SK-N-SH treated with all-trans-retinoic acid at 6 μM for 48 hours (cell line): ENCODE results near the gene EML5.

ENCODE experiments used
- ATAC-seq: fragments of 200-7000 bp; cut with Tn5 transposase; 3 replicates; pipeline ENCODE4 v1.9.1; 2020; ENCODE audit warnings: mild to moderate bottlenecking, moderate library complexity
- ARNTL ChIP-seq: fragments of 450-650 bp; formaldehyde crosslinking; IDR thresholded peaks from 2 replicates; pipeline ENCODE4 v1.5.0; 2020; ENCODE audit warnings: low read depth, mild to moderate bottlenecking, moderate library complexity, borderline replicate concordance
- BACH2 ChIP-seq: fragments of 250-450 bp; sonication (Bioruptor Pico); IDR thresholded peaks from 2 replicates; pipeline ENCODE4 v1.9.0; 2021; ENCODE audit warnings: mild to moderate bottlenecking, borderline replicate concordance
- CREB5 ChIP-seq: fragments of 250-450 bp; sonication (Bioruptor Pico); IDR thresholded peaks from 2 replicates; pipeline ENCODE4 v1.5.1; 2020; ENCODE audit warnings: low read depth, mild to moderate bottlenecking, moderate library complexity
- CSRNP3 ChIP-seq: fragments of 250-450 bp; sonication (Bioruptor Pico); IDR thresholded peaks from 2 replicates; pipeline ENCODE4 v1.5.1; 2021; ENCODE audit warnings: mild to moderate bottlenecking, moderate library complexity
- ESRRG ChIP-seq: fragments of 250-450 bp; sonication (Bioruptor Pico); IDR thresholded peaks from 2 replicates; pipeline ENCODE4 v1.6.1; 2021; ENCODE audit warnings: mild to moderate bottlenecking
- ISL1 ChIP-seq: fragments of 250-450 bp; sonication (Bioruptor Pico); IDR thresholded peaks from 2 replicates; pipeline ENCODE4 v2.1.2; 2022; ENCODE audit warnings: mild to moderate bottlenecking, moderate library complexity
- OSR1 ChIP-seq: fragments of 250-450 bp; sonication (Bioruptor Pico); IDR thresholded peaks from 2 replicates; pipeline ENCODE4 v1.8.0; 2022; ENCODE audit warnings: moderate library complexity, mild to moderate bottlenecking, inconsistent platforms
- PATZ1 ChIP-seq: fragments of 250-450 bp; sonication (Bioruptor Pico); IDR thresholded peaks from 2 replicates; pipeline ENCODE4 v1.8.0; 2020; ENCODE audit warnings: mild to moderate bottlenecking, moderate library complexity, borderline replicate concordance
- POU6F1 ChIP-seq: fragments of 250-450 bp; sonication (Bioruptor Pico); IDR thresholded peaks from 2 replicates; pipeline ENCODE4 v1.8.0; 2021; ENCODE audit warnings: low read depth, mild to moderate bottlenecking, moderate library complexity, borderline replicate concordance
- PPARA ChIP-seq: fragments of 250-450 bp; sonication (Bioruptor Pico); IDR thresholded peaks from 2 replicates; pipeline ENCODE4 v1.5.0; 2020; ENCODE audit warnings: mild to moderate bottlenecking, borderline replicate concordance
- RARB ChIP-seq: fragments of 250-450 bp; sonication (Bioruptor Pico); IDR thresholded peaks from 2 replicates; pipeline ENCODE4 v1.8.0; 2021; ENCODE audit warnings: mild to moderate bottlenecking, moderate library complexity
- SNAI2 ChIP-seq: fragments of 250-450 bp; sonication (Bioruptor Pico); IDR thresholded peaks from 2 replicates; pipeline ENCODE4 v1.5.0; 2020; ENCODE audit warnings: mild to moderate bottlenecking, moderate library complexity
- TCF4 ChIP-seq: fragments of 250-450 bp; sonication (Bioruptor Pico); IDR thresholded peaks from 2 replicates; pipeline ENCODE4 v1.8.0; 2021; ENCODE audit warnings: mild to moderate bottlenecking, moderate library complexity, borderline replicate concordance
- TOX ChIP-seq: fragments of 250-450 bp; sonication (Bioruptor Pico); IDR thresholded peaks from 2 replicates; pipeline ENCODE4 v1.8.0; 2021; ENCODE audit warnings: mild to moderate bottlenecking, moderate library complexity, borderline replicate concordance
- ZC3H10 ChIP-seq: fragments of 250-450 bp; sonication (Bioruptor Pico); IDR thresholded peaks from 2 replicates; pipeline ENCODE4 v1.5.1; 2021; ENCODE audit warnings: mild to moderate bottlenecking, moderate library complexity
- ZFP3 ChIP-seq: fragments of 250-450 bp; sonication (Bioruptor Pico); IDR thresholded peaks from 2 replicates; pipeline ENCODE4 v1.5.0; 2020; ENCODE audit warnings: mild to moderate bottlenecking, moderate library complexity
- ZNF565 ChIP-seq: fragments of 450-650 bp; formaldehyde crosslinking; conservative IDR thresholded peaks from 2 replicates; pipeline ENCODE4 v1.5.0; 2020; ENCODE audit warnings: low read depth, mild to moderate bottlenecking, moderate library complexity
- ZNF70 ChIP-seq: fragments of 450-650 bp; formaldehyde crosslinking; IDR thresholded peaks from 2 replicates; pipeline ENCODE4 v1.5.0; 2020; ENCODE audit warnings: mild to moderate bottlenecking, moderate library complexity
- ZNF8 ChIP-seq: fragments of 450-650 bp; formaldehyde crosslinking; IDR thresholded peaks from 2 replicates; pipeline ENCODE4 v1.5.0; 2020; ENCODE audit warnings: mild to moderate bottlenecking, moderate library complexity
- TF ChIP-seq, protein P1 (sequence below): fragments of 250-450 bp; sonication (Bioruptor Pico); IDR thresholded peaks from 2 replicates; pipeline ENCODE4 v1.5.0; 2020; ENCODE audit warnings: mild to moderate bottlenecking, moderate library complexity

Gene EML5

GRCh38 chr14:88750413-88750812, 42.3 kb downstream of the EML5 start (continued):
- TF ChIP-seq ISL1 (CRISPR knock-in tag) (no peak), ZNF70 (CRISPR knock-in tag) (no peak)
- TF ChIP-seq, all 23 proteins: peak for 0

DNA sequence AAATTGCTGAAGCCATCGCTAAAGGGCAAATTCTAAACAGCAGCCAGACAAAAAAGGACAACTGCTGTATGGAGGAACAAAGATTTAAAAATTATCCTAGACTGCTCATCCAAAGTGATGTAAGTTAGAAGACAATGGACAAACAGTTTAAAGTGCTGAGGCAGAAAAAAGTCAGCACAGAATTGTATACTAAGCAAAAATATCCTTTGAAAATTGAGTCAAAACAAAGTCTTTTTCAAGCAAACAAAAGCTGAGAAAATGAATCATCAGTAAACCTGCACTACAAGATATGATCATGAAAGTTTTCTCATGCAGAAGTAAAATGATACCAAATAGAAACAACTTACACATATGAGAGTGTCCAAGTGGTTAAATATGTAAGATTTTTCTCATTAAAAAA, 43.6 kb downstream of the EML5 start:
- ATAC-seq = no peak
- TF ChIP-seq POU6F1 (CRISPR knock-in tag) (no peak), PPARA (no peak)

- TF ChIP-seq ARNTL = no peak
- no peak for TF ChIP-seq CSRNP3
- no peak for TF ChIP-seq ZC3H10 (CRISPR knock-in tag)
- no peak for TF ChIP-seq ESRRG (CRISPR knock-in tag)
- no peak for TF ChIP-seq SNAI2
- no peak for TF ChIP-seq RARB (CRISPR knock-in tag)
- no peak for TF ChIP-seq OSR1
- TF ChIP-seq ZNF70 (CRISPR knock-in tag) = no peak
- TF ChIP-seq ZFP3 (CRISPR knock-in tag) = no peak
- TF ChIP-seq BACH2 (CRISPR knock-in tag) = no peak
- TF ChIP-seq, protein P1, sequence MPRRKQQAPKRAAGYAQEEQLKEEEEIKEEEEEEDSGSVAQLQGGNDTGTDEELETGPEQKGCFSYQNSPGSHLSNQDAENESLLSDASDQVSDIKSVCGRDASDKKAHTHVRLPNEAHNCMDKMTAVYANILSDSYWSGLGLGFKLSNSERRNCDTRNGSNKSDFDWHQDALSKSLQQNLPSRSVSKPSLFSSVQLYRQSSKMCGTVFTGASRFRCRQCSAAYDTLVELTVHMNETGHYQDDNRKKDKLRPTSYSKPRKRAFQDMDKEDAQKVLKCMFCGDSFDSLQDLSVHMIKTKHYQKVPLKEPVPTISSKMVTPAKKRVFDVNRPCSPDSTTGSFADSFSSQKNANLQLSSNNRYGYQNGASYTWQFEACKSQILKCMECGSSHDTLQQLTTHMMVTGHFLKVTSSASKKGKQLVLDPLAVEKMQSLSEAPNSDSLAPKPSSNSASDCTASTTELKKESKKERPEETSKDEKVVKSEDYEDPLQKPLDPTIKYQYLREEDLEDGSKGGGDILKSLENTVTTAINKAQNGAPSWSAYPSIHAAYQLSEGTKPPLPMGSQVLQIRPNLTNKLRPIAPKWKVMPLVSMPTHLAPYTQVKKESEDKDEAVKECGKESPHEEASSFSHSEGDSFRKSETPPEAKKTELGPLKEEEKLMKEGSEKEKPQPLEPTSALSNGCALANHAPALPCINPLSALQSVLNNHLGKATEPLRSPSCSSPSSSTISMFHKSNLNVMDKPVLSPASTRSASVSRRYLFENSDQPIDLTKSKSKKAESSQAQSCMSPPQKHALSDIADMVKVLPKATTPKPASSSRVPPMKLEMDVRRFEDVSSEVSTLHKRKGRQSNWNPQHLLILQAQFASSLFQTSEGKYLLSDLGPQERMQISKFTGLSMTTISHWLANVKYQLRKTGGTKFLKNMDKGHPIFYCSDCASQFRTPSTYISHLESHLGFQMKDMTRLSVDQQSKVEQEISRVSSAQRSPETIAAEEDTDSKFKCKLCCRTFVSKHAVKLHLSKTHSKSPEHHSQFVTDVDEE (CRISPR knock-in tag) = no peak
- no peak for TF ChIP-seq ZNF565
- no peak for TF ChIP-seq CREB5 (CRISPR knock-in tag)
- no peak for TF ChIP-seq PATZ1 (CRISPR knock-in tag)
- no peak for TF ChIP-seq ZNF8 (CRISPR knock-in tag)
- TF ChIP-seq PPARA = no peak
- ATAC-seq = no peak
Observed at GRCh38 chr14:88748288-88748687, 44.5 kb downstream of the EML5 start.

GRCh38 chr14:88746052-88746451, 46.7 kb downstream of the EML5 start:
- no peak for ATAC-seq
- no peak for TF ChIP-seq SNAI2
- no peak for TF ChIP-seq CREB5 (CRISPR knock-in tag)
- no peak for TF ChIP-seq ESRRG (CRISPR knock-in tag)
- no peak for TF ChIP-seq PPARA
- no peak for TF ChIP-seq TOX (CRISPR knock-in tag)
- TF ChIP-seq ZC3H10 (CRISPR knock-in tag) = no peak
- no peak for TF ChIP-seq TCF4 (CRISPR knock-in tag)
